Activated naive CD8-positive, alpha-beta T cell treated with anti-CD3 and anti-CD28 coated beads, Interleukin-2, amount 50 U/mL, for 24 hours (primary cell): ENCODE results near the gene NBEA.
"Not testable (repeated sequence)": the region's sequence is repeated elsewhere in the genome, so short reads cannot be mapped to it uniquely, and the experiment has no call there.

Source experiments
- ATAC-seq: fragments of 150-1000 bp; cut with Tn5 transposase; one replicate; pipeline ENCODE4 v1.10.0; 2021
- DNase-seq: peaks from one replicate; pipeline ENCODE4 v3.0.0; 2021
- H3K27ac Mint-ChIP-seq: one replicate; pipeline ENCODE4 v1.8.0; 2021; ENCODE audit warnings: mild to moderate bottlenecking, mixed read lengths
- H3K27me3 Mint-ChIP-seq: one replicate; pipeline ENCODE4 v1.8.0; 2021; ENCODE audit warnings: mixed read lengths
- H3K36me3 Mint-ChIP-seq: one replicate; pipeline ENCODE4 v1.8.0; 2021; ENCODE audit warnings: low read depth, mixed read lengths
- H3K4me1 Mint-ChIP-seq: one replicate; pipeline ENCODE4 v1.8.0; 2021; ENCODE audit warnings: mixed read lengths
- H3K4me3 Mint-ChIP-seq: one replicate; pipeline ENCODE4 v1.8.0; 2021; ENCODE audit warnings: mild to moderate bottlenecking, moderate library complexity, mixed read lengths
- H3K9me3 Mint-ChIP-seq: one replicate; pipeline ENCODE4 v1.8.0; 2021; ENCODE audit warnings: mixed read lengths

The NBEA gene

GRCh38 chr13:34935841-34936240, 6.2 kb upstream of the NBEA start:
- H3K4me3 Mint-ChIP-seq = no peak overlapping the region
- peaks cover 5% of the 10 kb centered on the region for H3K9me3 Mint-ChIP-seq
- peaks cover 25% of the 10 kb centered on the region for H3K27me3 Mint-ChIP-seq
- no peak overlapping the region for H3K27ac Mint-ChIP-seq
- ATAC-seq (no peak), DNase-seq (no peak)
- H3K4me1 Mint-ChIP-seq = no peaks in the 10 kb centered on the region
- no peaks in the 10 kb centered on the region for H3K36me3 Mint-ChIP-seq

- no peak overlapping the region for H3K27ac Mint-ChIP-seq
- no peaks in the 10 kb centered on the region for H3K9me3 Mint-ChIP-seq
- ATAC-seq (no peak), DNase-seq (no peak)
- peaks cover 37% of the 10 kb centered on the region for H3K27me3 Mint-ChIP-seq
- H3K36me3 Mint-ChIP-seq = no peaks in the 10 kb centered on the region
- peaks cover 23% of the 10 kb centered on the region for H3K4me1 Mint-ChIP-seq
- no peak overlapping the region for H3K4me3 Mint-ChIP-seq
Measured at GRCh38 chr13:34939771-34940170, 2.3 kb upstream of the NBEA start.

- H3K4me1 Mint-ChIP-seq = peaks cover 24% of the 10 kb centered on the region
- no peaks in the 10 kb centered on the region for H3K9me3 Mint-ChIP-seq
- no peak overlapping the region for H3K27ac Mint-ChIP-seq
- no peak for DNase-seq
- peak overlapping the region; percentile 82 for H3K4me3 Mint-ChIP-seq
- H3K36me3 Mint-ChIP-seq = no peaks in the 10 kb centered on the region
- H3K27me3 Mint-ChIP-seq = peaks cover 38% of the 10 kb centered on the region
- ATAC-seq = no peak
Measured at GRCh38 chr13:34941436-34941834, 635 bp upstream of the NBEA start.

- H3K9me3 Mint-ChIP-seq = no peaks in the 10 kb centered on the region
- peak overlapping the region; percentile 70 for H3K27ac Mint-ChIP-seq
- H3K4me1 Mint-ChIP-seq = peaks cover 24% of the 10 kb centered on the region
- DNase-seq = peak; percentile 12
- ATAC-seq = peak; percentile 45
- peaks cover 40% of the 10 kb centered on the region for H3K27me3 Mint-ChIP-seq
- peak overlapping the region; percentile 77 for H3K4me3 Mint-ChIP-seq
- no peaks in the 10 kb centered on the region for H3K36me3 Mint-ChIP-seq
Measured at GRCh38 chr13:34942732-34943435, 814 bp downstream of the NBEA start.

GRCh38 chr13:34943436-34944273, 1.6 kb downstream of the NBEA start:
- no peaks in the 10 kb centered on the region for H3K36me3 Mint-ChIP-seq
- peak overlapping the region; percentile 70 for H3K27ac Mint-ChIP-seq
- DNase-seq = no peak
- H3K4me3 Mint-ChIP-seq = peak overlapping the region; percentile 77
- peaks cover 24% of the 10 kb centered on the region for H3K4me1 Mint-ChIP-seq
- peak; percentile 33 for ATAC-seq
- H3K9me3 Mint-ChIP-seq = no peaks in the 10 kb centered on the region
- peaks cover 38% of the 10 kb centered on the region for H3K27me3 Mint-ChIP-seq

- H3K27me3 Mint-ChIP-seq = peaks cover 33% of the 10 kb centered on the region
- no peaks in the 10 kb centered on the region for H3K36me3 Mint-ChIP-seq
- no peak overlapping the region for H3K27ac Mint-ChIP-seq
- no peak for DNase-seq
- H3K4me1 Mint-ChIP-seq = peaks cover 24% of the 10 kb centered on the region
- no peaks in the 10 kb centered on the region for H3K9me3 Mint-ChIP-seq
- no peak for ATAC-seq
- no peak overlapping the region for H3K4me3 Mint-ChIP-seq
Measured at GRCh38 chr13:34944274-34944634, 2.2 kb downstream of the NBEA start.

GRCh38 chr13:34944751-34945150, 2.7 kb downstream of the NBEA start:
- H3K27ac Mint-ChIP-seq = no peak overlapping the region
- H3K4me1 Mint-ChIP-seq = peaks cover 24% of the 10 kb centered on the region
- ATAC-seq = no peak
- no peak overlapping the region for H3K4me3 Mint-ChIP-seq
- no peak for DNase-seq
- peaks cover 33% of the 10 kb centered on the region for H3K27me3 Mint-ChIP-seq
- no peaks in the 10 kb centered on the region for H3K36me3 Mint-ChIP-seq
- H3K9me3 Mint-ChIP-seq = no peaks in the 10 kb centered on the region

- H3K4me3 Mint-ChIP-seq = no peak overlapping the region
- DNase-seq (no peak), ATAC-seq (no peak)
- H3K27ac Mint-ChIP-seq = no peak overlapping the region
- H3K27me3 Mint-ChIP-seq = peaks cover 2% of the 10 kb centered on the region
- H3K36me3 Mint-ChIP-seq = no peaks in the 10 kb centered on the region
- peaks cover 3% of the 10 kb centered on the region for H3K9me3 Mint-ChIP-seq
- H3K4me1 Mint-ChIP-seq = no peaks in the 10 kb centered on the region
Measured at GRCh38 chr13:34951528-34951927, 9.5 kb downstream of the NBEA start.

- H3K9me3 Mint-ChIP-seq = no peaks in the 10 kb centered on the region
- H3K4me1 Mint-ChIP-seq = no peaks in the 10 kb centered on the region
- no peak overlapping the region for H3K27ac Mint-ChIP-seq
- H3K4me3 Mint-ChIP-seq = no peak overlapping the region
- H3K27me3 Mint-ChIP-seq = no peaks in the 10 kb centered on the region
- H3K36me3 Mint-ChIP-seq = no peaks in the 10 kb centered on the region
- no peak for ATAC-seq
- DNase-seq = no peak
Measured at GRCh38 chr13:34959489-34959888, 17.4 kb downstream of the NBEA start.

- no peaks in the 10 kb centered on the region for H3K4me1 Mint-ChIP-seq
- no peak overlapping the region for H3K4me3 Mint-ChIP-seq
- no peak overlapping the region for H3K27ac Mint-ChIP-seq
- no peaks in the 10 kb centered on the region for H3K27me3 Mint-ChIP-seq
- H3K36me3 Mint-ChIP-seq = no peaks in the 10 kb centered on the region
- H3K9me3 Mint-ChIP-seq = peaks cover 3% of the 10 kb centered on the region
- ATAC-seq = no peak
- no peak for DNase-seq
Measured at GRCh38 chr13:34964558-34964957, 22.5 kb downstream of the NBEA start.

GRCh38 chr13:34967851-34968562, 25.9 kb downstream of the NBEA start:
- H3K27ac Mint-ChIP-seq = no peak overlapping the region
- no peaks in the 10 kb centered on the region for H3K4me1 Mint-ChIP-seq
- peaks cover 2% of the 10 kb centered on the region for H3K36me3 Mint-ChIP-seq
- no peak overlapping the region for H3K4me3 Mint-ChIP-seq
- ATAC-seq (no peak), DNase-seq (no peak)
- peaks cover 28% of the 10 kb centered on the region for H3K9me3 Mint-ChIP-seq
- no peaks in the 10 kb centered on the region for H3K27me3 Mint-ChIP-seq

GRCh38 chr13:34969539-34969938, 27.5 kb downstream of the NBEA start:
- H3K9me3 Mint-ChIP-seq = peaks cover 35% of the 10 kb centered on the region
- not testable (repeated sequence) for DNase-seq, H3K4me3 Mint-ChIP-seq, H3K27me3 Mint-ChIP-seq, ATAC-seq, H3K27ac Mint-ChIP-seq, H3K36me3 Mint-ChIP-seq, H3K4me1 Mint-ChIP-seq

GRCh38 chr13:34970961-34971360, 28.9 kb downstream of the NBEA start:
- DNase-seq (no peak), ATAC-seq (no peak)
- Mint-ChIP-seq H3K36me3 (peaks cover 4% of the 10 kb centered on the region), H3K4me3 (no peak overlapping the region), H3K27ac (no peak overlapping the region), H3K9me3 (peaks cover 47% of the 10 kb centered on the region), H3K27me3 (no peaks in the 10 kb centered on the region), H3K4me1 (no peaks in the 10 kb centered on the region)

GRCh38 chr13:34971473-34971872, 29.4 kb downstream of the NBEA start:
- H3K9me3 Mint-ChIP-seq = peaks cover 48% of the 10 kb centered on the region
- no peak overlapping the region for H3K27ac Mint-ChIP-seq
- no peak overlapping the region for H3K4me3 Mint-ChIP-seq
- ATAC-seq (no peak), DNase-seq (no peak)
- H3K4me1 Mint-ChIP-seq = no peaks in the 10 kb centered on the region
- H3K36me3 Mint-ChIP-seq = peaks cover 4% of the 10 kb centered on the region
- no peaks in the 10 kb centered on the region for H3K27me3 Mint-ChIP-seq

GRCh38 chr13:34985199-34985598, 43.1 kb downstream of the NBEA start:
- H3K4me1 Mint-ChIP-seq, ATAC-seq, H3K27me3 Mint-ChIP-seq, H3K4me3 Mint-ChIP-seq, H3K36me3 Mint-ChIP-seq, H3K27ac Mint-ChIP-seq, DNase-seq, H3K9me3 Mint-ChIP-seq: not testable (repeated sequence)
